H1 (cell line): ENCODE results near the gene TROAP. TPM values are rescaled to one million over a fixed set of nuclear protein-coding genes. Genes with fewer than 3 reads are reported as not detected.

ENCODE experiments used
- CTCF ChIA-PET: fragments of 300-600 bp; sonication (Branson Sonifier 250); formaldehyde crosslinking; loops from one replicate; lab custom pipeline; 2021; ENCODE audit not compliant: partially characterized antibody; lab: Charles Lee
- POLR2A ChIA-PET: fragments of 300-600 bp; sonication (Branson Sonifier 250); formaldehyde crosslinking; loops from one replicate; lab custom pipeline; 2021; ENCODE audit warnings: inconsistent platforms; ENCODE audit not compliant: partially characterized antibody; lab: Charles Lee
- DNase-seq, 2 experiments: peaks; one replicate each; pipeline versions ENCODE4 v3.0.0 to v3.0.0-alpha.2; 2010 to 2022; ENCODE audit warnings: low spot score in 2 of 2, low read depth in 1 of 2, mixed read lengths in 1 of 2
- FAIRE-seq: peaks from 2 replicates; lab custom pipeline; 2011; peaks lifted over from hg19 to GRCh38; lab: Jason Lieb, UNC
- H2AFZ ChIP-seq: 2 replicates; pipeline ENCODE4 v1.8.1; 2012; ENCODE audit warnings: low read length, inconsistent platforms
- H2AK5ac ChIP-seq: 2 replicates; pipeline ENCODE4 v1.6.1; 2013; ENCODE audit warnings: low read depth, low read length
- H2BK120ac ChIP-seq: replicated peaks from 2 replicates; pipeline ENCODE3; 2013; ENCODE audit warnings: low read depth, low read length, inconsistent platforms
- H2BK12ac ChIP-seq: 2 replicates; pipeline ENCODE4 v1.6.1; 2013; ENCODE audit warnings: low read depth, low read length
- H2BK15ac ChIP-seq: 2 replicates; pipeline ENCODE4 v1.6.1; 2013; ENCODE audit warnings: low read length
- H2BK20ac ChIP-seq: 2 replicates; pipeline ENCODE4 v1.6.1; 2013; ENCODE audit warnings: low read length
- H2BK5ac ChIP-seq: 2 replicates; pipeline ENCODE4 v1.6.1; 2013; ENCODE audit warnings: low read depth, low read length
- H3K14ac ChIP-seq: 2 replicates; pipeline ENCODE4 v1.6.1; 2013; ENCODE audit warnings: inconsistent platforms; ENCODE audit not compliant: insufficient read length
- H3K18ac ChIP-seq: 2 replicates; pipeline ENCODE4 v1.6.1; 2013; ENCODE audit warnings: low read length; ENCODE audit errors: extremely low read depth
- H3K23ac ChIP-seq: 2 replicates; pipeline ENCODE4 v1.6.1; 2013; ENCODE audit warnings: inconsistent platforms; ENCODE audit not compliant: insufficient read length
- H3K23me2 ChIP-seq: 2 replicates; pipeline ENCODE4 v1.6.1; 2013; ENCODE audit warnings: low read depth, low read length
- H3K27ac ChIP-seq: 2 replicates; pipeline ENCODE4 v1.6.1; 2011; ENCODE audit warnings: low read depth, low read length, inconsistent platforms
- H3K27me3 ChIP-seq, 4 experiments: replicated peaks in 1 of 4; 1 replicate in 1 of 4; 2 replicates in 3 of 4; pipeline versions ENCODE4 v1.6.1 to v1.8.1; 2011 to 2013; ENCODE audit warnings: low read length in 3 of 4, mild to moderate bottlenecking in 3 of 4, inconsistent platforms in 2 of 4, mixed read lengths in 2 of 4, moderate library complexity in 1 of 4; ENCODE audit not compliant: control insufficient read depth in 3 of 4, insufficient read depth in 3 of 4; ENCODE audit errors: extremely low read depth in 1 of 4
- H3K36me3 ChIP-seq, 4 experiments: 2 replicates each; pipeline versions ENCODE4 v1.6.1 to v1.8.1; 2011 to 2013; ENCODE audit warnings: mild to moderate bottlenecking in 4 of 4, low read length in 3 of 4, moderate library complexity in 2 of 4, control low read depth in 1 of 4, inconsistent platforms in 1 of 4; ENCODE audit not compliant: insufficient read depth in 4 of 4, control insufficient read depth in 2 of 4
- H3K4ac ChIP-seq: replicated peaks from 2 replicates; pipeline ENCODE3; 2013; ENCODE audit warnings: low read length, low read depth, mixed read lengths, inconsistent platforms; ENCODE audit not compliant: insufficient read length
- H3K4me1 ChIP-seq, 4 experiments: replicated peaks in 1 of 4; 1 replicate in 1 of 4; 2 replicates in 3 of 4; pipeline versions ENCODE4 v1.6.1 to v1.8.1; 2011 to 2013; ENCODE audit warnings: low read length in 3 of 4, inconsistent platforms in 2 of 4, mixed read lengths in 1 of 4; ENCODE audit not compliant: insufficient read depth in 4 of 4, control insufficient read depth in 3 of 4
- H3K4me2 ChIP-seq, 2 experiments: 2 replicates each; pipeline versions ENCODE4 v1.6.1 to v1.8.1; 2011 to 2013; ENCODE audit warnings: low read depth in 2 of 2, low read length in 2 of 2, control low read depth in 1 of 2, inconsistent platforms in 1 of 2, mild to moderate bottlenecking in 1 of 2; ENCODE audit not compliant: insufficient read depth in 1 of 2
- H3K4me3 ChIP-seq, 4 experiments: fragments of 200-600, 300-600 bp in 1 of 4; sonication (generic), shearing (Covaris generic), sonication (Bioruptor Twin) in 1 of 4; 2 replicates each; pipeline versions ENCODE4 v1.5.1 to v1.8.1; 2011 to 2016; ENCODE audit warnings: low read length in 4 of 4, low read depth in 3 of 4, control low read depth in 2 of 4, inconsistent platforms in 2 of 4, mild to moderate bottlenecking in 2 of 4, mixed read lengths in 1 of 4, moderate library complexity in 1 of 4; ENCODE audit not compliant: insufficient read depth in 2 of 4; ENCODE audit errors: extremely low read depth in 1 of 4
- H3K56ac ChIP-seq: replicated peaks from 2 replicates; pipeline ENCODE3; 2013; ENCODE audit warnings: low read depth, mild to moderate bottlenecking, mixed read lengths, low read length, inconsistent platforms; ENCODE audit not compliant: insufficient read length
- H3K79me1 ChIP-seq: 2 replicates; pipeline ENCODE4 v1.6.1; 2013; ENCODE audit warnings: low read depth, low read length, control low read depth
- H3K79me2 ChIP-seq, 2 experiments: 2 replicates each; pipeline versions ENCODE4 v1.6.1 to v1.8.1; 2012 to 2013; ENCODE audit warnings: low read length in 2 of 2, mild to moderate bottlenecking in 2 of 2, inconsistent platforms in 1 of 2; ENCODE audit not compliant: insufficient read depth in 2 of 2, control insufficient read depth in 1 of 2
- H3K9ac ChIP-seq, 4 experiments: replicated peaks in 1 of 4; 1 replicate in 1 of 4; 2 replicates in 3 of 4; pipeline versions ENCODE4 v1.6.1 to v1.8.1; 2011 to 2013; ENCODE audit warnings: low read depth in 3 of 4, low read length in 3 of 4, control low read depth in 2 of 4, mild to moderate bottlenecking in 2 of 4, moderate library complexity in 2 of 4, inconsistent platforms in 1 of 4; ENCODE audit errors: extremely low read depth in 1 of 4
- H3K9me3 ChIP-seq, 2 experiments: 2 replicates each; pipeline versions ENCODE4 v1.6.1 to v1.8.1; 2012 to 2013; ENCODE audit warnings: mild to moderate bottlenecking in 2 of 2, moderate library complexity in 2 of 2, control low read depth in 1 of 2, inconsistent platforms in 1 of 2, low read depth in 1 of 2, low read length in 1 of 2, mixed read lengths in 1 of 2; ENCODE audit not compliant: insufficient read depth in 2 of 2
- H4K20me1 ChIP-seq, 2 experiments: replicated peaks in 1 of 2; 2 replicates each; pipeline versions ENCODE3 to v1.8.1; 2011 to 2013; ENCODE audit warnings: inconsistent platforms in 2 of 2, low read length in 2 of 2, mild to moderate bottlenecking in 1 of 2; ENCODE audit not compliant: insufficient read depth in 2 of 2, control insufficient read depth in 1 of 2
- H4K5ac ChIP-seq: 2 replicates; pipeline ENCODE4 v1.6.1; 2013; ENCODE audit warnings: low read length, low read depth, mixed read lengths, inconsistent platforms; ENCODE audit not compliant: insufficient read length
- H4K8ac ChIP-seq: 2 replicates; pipeline ENCODE4 v1.8.0; 2013; ENCODE audit warnings: mild to moderate bottlenecking, moderate library complexity, low read length, inconsistent platforms; ENCODE audit not compliant: insufficient read depth; ENCODE audit errors: extremely low read depth
- H4K91ac ChIP-seq: replicated peaks from 2 replicates; pipeline ENCODE3; 2013; ENCODE audit warnings: low read length, mixed read lengths, inconsistent platforms; ENCODE audit not compliant: insufficient read length
- EGR1 ChIP-seq: IDR thresholded peaks from 2 replicates; pipeline ENCODE4 v1.6.1; 2011; ENCODE audit warnings: low read depth, low read length, borderline replicate concordance
- EP300 ChIP-seq, 2 experiments: IDR thresholded peaks; 1 replicate in 1 of 2; 2 replicates in 1 of 2; pipeline ENCODE4 v1.6.1; 2011 to 2012; ENCODE audit warnings: low read depth in 2 of 2, low read length in 2 of 2, mild to moderate bottlenecking in 2 of 2, borderline replicate concordance in 1 of 2, inconsistent platforms in 1 of 2, moderate library complexity in 1 of 2
- EZH2 ChIP-seq: fragments of 200-600 bp; sonication (generic); IDR thresholded peaks from 2 replicates; pipeline ENCODE4 v1.7.1; 2012; ENCODE audit warnings: low read depth, mild to moderate bottlenecking, moderate library complexity, low read length, inconsistent platforms; ENCODE audit not compliant: severe bottlenecking
- FOSL1 ChIP-seq: IDR thresholded peaks from 2 replicates; pipeline ENCODE4 v1.6.1; 2011; ENCODE audit warnings: mild to moderate bottlenecking, low read depth, low read length, moderate library complexity; ENCODE audit not compliant: insufficient read depth
- JUND ChIP-seq: IDR thresholded peaks from 2 replicates; pipeline ENCODE4 v1.6.1; 2011; ENCODE audit warnings: mild to moderate bottlenecking, improper control_type of control experiment, low read length
- KDM4A ChIP-seq: IDR thresholded peaks from one replicate; pipeline ENCODE4 v1.7.1; 2012; ENCODE audit warnings: low read depth, mild to moderate bottlenecking, moderate library complexity, low read length, inconsistent platforms; ENCODE audit not compliant: severe bottlenecking
- NRF1 ChIP-seq: IDR thresholded peaks from 2 replicates; pipeline ENCODE4 v1.6.1; 2011; ENCODE audit warnings: mild to moderate bottlenecking, low read depth, low read length, improper control_type of control experiment
- RXRA ChIP-seq: IDR thresholded peaks from 2 replicates; pipeline ENCODE4 v1.6.1; 2011; ENCODE audit warnings: low read depth, mild to moderate bottlenecking, low read length, moderate library complexity; ENCODE audit not compliant: insufficient read depth
- TAF1 ChIP-seq: IDR thresholded peaks from 2 replicates; pipeline ENCODE4 v1.6.1; 2011; ENCODE audit warnings: mild to moderate bottlenecking, low read depth, low read length
- TAF7 ChIP-seq: optimal IDR thresholded peaks from 2 replicates; pipeline ENCODE3; 2011; ENCODE audit warnings: low read depth, mild to moderate bottlenecking, inconsistent platforms, low read length, moderate library complexity, borderline replicate concordance
- TBP ChIP-seq: IDR thresholded peaks from 2 replicates; pipeline ENCODE4 v1.6.1; 2011; ENCODE audit warnings: low read depth, low read length, improper control_type of control experiment
- whole genome bisulfite sequencing, 2 experiments: shearing (Covaris generic) in 1 of 2; methylation state at CpG; one replicate each; pipeline versions ENCODE4 v1.1.6 to v1.1.7; 2013 to 2015; ENCODE audit warnings: low lambda C conversion rate in 2 of 2, mixed read lengths in 2 of 2, inconsistent platforms in 1 of 2, low coverage in 1 of 2, missing lambda C conversion rate in 1 of 2; ENCODE audit not compliant: insufficient replicate concordance in 2 of 2, insufficient coverage in 1 of 2, insufficient read length in 1 of 2; ENCODE audit errors: extremely low coverage in 1 of 2, missing lambda C conversion rate in 1 of 2; 5-methylcytosine and 5-hydroxymethylcytosine counted together
- polyA plus RNA-seq, 7 experiments: library from polyadenylated mRNA; depleted of rRNA in 3 of 7; stranded (reverse) in 5 of 7; unstranded in 2 of 7; fragments of >200 nt in 5 of 7; fragments of 200-250 nt in 2 of 7; gene quantifications; 1 replicate in 5 of 7; 2 replicates in 1 of 7; 4 replicates in 1 of 7; pipeline versions ENCODE4 v1.2.1 to v1.2.3, GENCODE V29; 2011 to 2013; ENCODE audit warnings: missing spikeins in 2 of 7, mixed read lengths in 2 of 7
- total RNA-seq: library from RNA; stranded (reverse); fragmentation: NEBNext Ultra II Directional; extraction: Animal tissue kit (Norgen Biotek cat#: 25700); gene quantifications from 2 replicates; pipeline ENCODE4 v1.2.1, GENCODE V29; 2021

TROAP gene
- total and polyA plus RNA-seq, 2 of the 8 experiments (the other 6 are each of a cell fraction or from before 2014, with no cell fraction given): 36.7 to 52.0 TPM

DNA sequence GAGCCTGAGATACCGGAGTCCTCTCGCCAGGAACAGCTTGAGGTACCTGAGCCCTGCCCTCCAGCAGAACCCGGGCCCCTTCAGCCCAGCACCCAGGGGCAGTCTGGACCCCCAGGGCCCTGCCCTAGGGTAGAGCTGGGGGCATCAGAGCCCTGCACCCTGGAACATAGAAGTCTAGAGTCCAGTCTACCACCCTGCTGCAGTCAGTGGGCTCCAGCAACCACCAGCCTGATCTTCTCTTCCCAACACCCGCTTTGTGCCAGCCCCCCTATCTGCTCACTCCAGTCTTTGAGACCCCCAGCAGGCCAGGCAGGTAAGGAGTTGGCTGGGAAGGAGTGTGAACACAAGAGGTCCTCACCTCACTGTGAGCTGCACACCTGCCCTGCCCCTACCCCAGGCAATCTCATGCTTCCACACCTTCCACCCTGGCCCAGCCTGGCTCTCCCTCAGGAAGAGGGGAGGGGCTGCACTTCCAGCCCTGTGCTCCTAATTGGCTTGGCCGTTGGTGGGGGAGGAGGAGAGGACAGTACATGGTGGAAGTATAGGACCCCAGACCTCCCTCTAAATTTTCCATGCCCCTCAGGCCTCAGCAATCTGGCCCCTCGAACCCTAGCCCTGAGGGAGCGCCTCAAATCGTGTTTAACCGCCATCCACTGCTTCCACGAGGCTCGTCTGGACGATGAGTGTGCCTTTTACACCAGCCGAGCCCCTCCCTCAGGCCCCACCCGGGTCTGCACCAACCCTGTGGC, 7.8 kb downstream of the TROAP start:
- Histone ChIP-seq H3K9me3 (peaks cover 0 to 2% of the 10 kb centered on the region in 2 experiments; a peak in 1 of 4 replicates), H4K91ac (no peak overlapping the region), H2AK5ac (no peak overlapping the region), H2BK5ac (no peak overlapping the region), H3K4me1 (no peaks in the 10 kb centered on the region; a peak in 1 of 7 replicates), H3K23ac (no peak overlapping the region), H2AFZ (no peak overlapping the region), H4K5ac (no peak overlapping the region), H3K79me2 (no peaks in the 10 kb centered on the region), H3K56ac (no peak overlapping the region), H4K8ac (no peak overlapping the region), H3K36me3 (peaks cover 5 to 32% (median 22%) of the 10 kb centered on the region in 4 experiments; a peak in 7 of 8 replicates), H3K4ac (no peak overlapping the region), H3K4me3 (no peak overlapping the region), H4K20me1 (peaks cover 8 to 9% of the 10 kb centered on the region in 2 experiments), H2BK20ac (no peak overlapping the region), H3K14ac (no peak overlapping the region), H3K18ac (no peak overlapping the region), H3K23me2 (peaks cover 2% of the 10 kb centered on the region; the same call in 1 of the 2 replicates), H3K27ac (no peak overlapping the region), H3K79me1 (no peaks in the 10 kb centered on the region), H2BK120ac (no peak overlapping the region), H3K4me2 (no peak overlapping the region), H2BK15ac (no peak overlapping the region), H3K9ac (no peak overlapping the region), H3K27me3 (peaks cover 25 to 42% (median 35%) of the 10 kb centered on the region in 4 experiments), H2BK12ac (no peak overlapping the region)
- FAIRE-seq (no peak), DNase-seq (no peak)
- CTCF ChIA-PET: interaction anchor here (0.6 to 12.7 kb wide), 28 partner anchors 7 to 287 kb away, joined by 3 to 276 read pairs (median 6); partner anchors contain the start of genes DNAJC22, PRPH and TROAP
- WGBS, 2 experiments: 85% methylated on average over 11 of the region's 14 CpGs; no CpG with 5 or more reads in 1 of the 2 experiments
- POLR2A ChIA-PET: interaction anchor here (1.0 to 6.2 kb wide), 7 partner anchors 8 to 186 kb away, joined by 3 to 37 read pairs (median 8); partner anchors contain the start of genes DNAJC22, PRPH and TROAP
- TF ChIP-seq EP300 (IDR thresholded peaks at IDR 0.05; ENCODE audit: borderline replicate concordance in 1 of 2, low read depth in 2 of 2, low read length in 2 of 2): no peak
- no peak for TF ChIP-seq KDM4A
- TF ChIP-seq RXRA: no peak
- TF ChIP-seq NRF1: no peak
- TF ChIP-seq EGR1: no peak
- no peak for TF ChIP-seq TAF1
- no peak for TF ChIP-seq TAF7
- no peak for TF ChIP-seq TBP
- no peak for TF ChIP-seq JUND
- no peak for TF ChIP-seq FOSL1
- no peak for TF ChIP-seq EZH2
